Keratinocyte (primary cell): ENCODE measurements around the gene TP73.

ENCODE experiments used
- CTCF ChIP-seq, 3 experiments: IDR thresholded peaks in 1 of 3; conservative IDR thresholded peaks in 1 of 3; optimal IDR thresholded peaks in 1 of 3; 2 replicates in 2 of 3; 3 replicates in 1 of 3; pipeline versions ENCODE3 to v1.5.1; 2011; ENCODE audit warnings: low read length in 3 of 3, mild to moderate bottlenecking in 3 of 3, moderate library complexity in 2 of 3, control low read depth in 1 of 3, inconsistent platforms in 1 of 3; ENCODE audit not compliant: insufficient read depth in 2 of 3; ENCODE audit errors: extremely low read depth in 1 of 3
- EZH2 ChIP-seq: IDR thresholded peaks from one replicate; pipeline ENCODE4 v1.6.1; 2012; ENCODE audit warnings: inconsistent platforms, mild to moderate bottlenecking, low read length, moderate library complexity

DNA sequence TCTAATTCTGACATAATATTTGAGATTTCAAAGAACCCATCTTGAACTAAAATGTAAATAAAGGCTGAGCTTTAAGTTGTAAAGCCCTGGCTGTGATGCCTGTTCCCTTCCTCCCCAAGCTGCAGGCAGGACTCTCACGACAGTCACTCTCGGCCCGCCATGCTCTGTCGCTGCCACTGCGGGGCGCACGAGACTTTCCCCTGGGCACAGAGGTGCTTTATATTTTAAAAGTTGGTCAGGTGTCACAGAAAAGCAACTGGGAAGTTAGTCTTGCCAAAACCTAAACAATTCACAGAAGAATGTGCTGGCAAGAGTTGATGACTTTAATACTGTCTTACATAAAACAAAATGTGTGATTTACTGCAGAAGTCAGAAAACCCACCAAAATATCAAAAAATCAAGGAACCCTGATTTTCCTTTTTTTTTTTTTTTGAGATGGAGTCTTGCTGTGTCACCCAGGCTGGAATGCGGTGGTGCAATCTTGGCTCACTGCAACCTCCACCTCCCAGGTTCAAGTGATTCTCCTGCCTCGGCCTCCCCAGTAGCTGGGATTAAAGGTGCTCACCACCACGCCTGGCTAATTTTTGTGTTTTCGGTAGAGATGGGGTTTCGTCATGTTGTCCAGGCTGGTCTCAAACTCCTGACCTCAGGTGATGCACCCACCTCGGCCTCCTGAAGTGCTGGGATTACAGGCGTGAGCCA is 133.3 kb downstream of the TP73 start:
- TF ChIP-seq CTCF (optimal IDR thresholded peaks at IDR 0.05 in 1 of 3, IDR thresholded peaks at IDR 0.05 in 1 of 3, conservative IDR thresholded peaks at IDR 0.05 in 1 of 3; ENCODE audit: extremely low read depth in 1 of 3, insufficient read depth in 2 of 3, low read length in 3 of 3) (peak; percentile 8 to 61 (median 44)), EZH2 (no peak)
